SK-N-SH treated with all-trans-retinoic acid at 6 μM for 48 hours (cell line): ENCODE results near the gene EPHA1.

ENCODE experiments used
- CSDC2 ChIP-seq: fragments of 250-450 bp; sonication (Bioruptor Pico); IDR thresholded peaks from 2 replicates; pipeline ENCODE4 v1.5.0; 2020; ENCODE audit warnings: mild to moderate bottlenecking, moderate library complexity
- ESRRG ChIP-seq: fragments of 250-450 bp; sonication (Bioruptor Pico); IDR thresholded peaks from 2 replicates; pipeline ENCODE4 v1.6.1; 2021; ENCODE audit warnings: mild to moderate bottlenecking
- GLIS3 ChIP-seq: fragments of 250-450 bp; sonication (Bioruptor Pico); IDR thresholded peaks from 2 replicates; pipeline ENCODE4 v1.5.0; 2020; ENCODE audit warnings: mild to moderate bottlenecking, moderate library complexity
- RARB ChIP-seq: fragments of 250-450 bp; sonication (Bioruptor Pico); IDR thresholded peaks from 2 replicates; pipeline ENCODE4 v1.8.0; 2021; ENCODE audit warnings: mild to moderate bottlenecking, moderate library complexity
- TCF4 ChIP-seq: fragments of 250-450 bp; sonication (Bioruptor Pico); IDR thresholded peaks from 2 replicates; pipeline ENCODE4 v1.8.0; 2021; ENCODE audit warnings: mild to moderate bottlenecking, moderate library complexity, borderline replicate concordance
- ZC3H10 ChIP-seq: fragments of 250-450 bp; sonication (Bioruptor Pico); IDR thresholded peaks from 2 replicates; pipeline ENCODE4 v1.5.1; 2021; ENCODE audit warnings: mild to moderate bottlenecking, moderate library complexity
- ZFP3 ChIP-seq: fragments of 250-450 bp; sonication (Bioruptor Pico); IDR thresholded peaks from 2 replicates; pipeline ENCODE4 v1.5.0; 2020; ENCODE audit warnings: mild to moderate bottlenecking, moderate library complexity
- ZNF8 ChIP-seq: fragments of 450-650 bp; formaldehyde crosslinking; IDR thresholded peaks from 2 replicates; pipeline ENCODE4 v1.5.0; 2020; ENCODE audit warnings: mild to moderate bottlenecking, moderate library complexity
- TF ChIP-seq, protein P1 (sequence below): fragments of 250-450 bp; sonication (Bioruptor Pico); IDR thresholded peaks from 2 replicates; pipeline ENCODE4 v1.8.0; 2020; ENCODE audit warnings: mild to moderate bottlenecking, moderate library complexity, borderline replicate concordance

DNA sequence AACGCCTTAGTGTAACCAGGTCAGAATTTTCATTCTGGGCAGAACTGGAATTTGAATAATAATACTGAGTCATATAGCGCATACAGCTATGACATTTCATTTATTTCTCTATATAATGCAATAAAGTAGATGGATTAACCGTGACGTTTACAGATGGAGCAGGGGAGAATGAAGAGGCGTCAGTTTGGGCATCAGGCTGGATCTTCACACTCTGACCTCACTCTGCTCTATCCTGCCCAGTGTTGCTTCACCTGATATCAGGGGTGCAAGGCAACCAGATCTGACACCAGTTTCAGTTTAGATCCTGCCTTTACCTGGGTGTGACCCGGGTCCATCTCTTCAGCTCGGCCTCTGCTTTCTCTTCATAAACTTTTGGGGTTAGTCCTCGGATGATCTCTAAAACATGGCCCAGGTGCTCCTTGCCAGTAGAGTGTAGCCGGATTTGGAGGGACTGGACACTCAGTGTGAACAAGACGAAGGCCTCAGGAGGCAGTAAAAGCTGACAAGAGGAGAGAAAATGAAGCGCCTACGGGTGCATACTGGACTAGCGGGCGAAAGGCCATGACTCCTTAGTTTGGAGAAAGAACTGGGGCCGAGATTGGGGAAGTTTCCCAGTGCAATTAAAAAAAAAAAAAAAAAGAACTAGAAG lies 28.9 kb downstream of the EPHA1 start:
- TF ChIP-seq ESRRG (CRISPR knock-in tag) (no peak), ZC3H10 (no peak), ZFP3 (CRISPR knock-in tag) (no peak), GLIS3 (CRISPR knock-in tag) (no peak), CSDC2 (CRISPR knock-in tag) (no peak), RARB (CRISPR knock-in tag) (no peak), TCF4 (CRISPR knock-in tag) (no peak), ZNF8 (CRISPR knock-in tag) (no peak)
- TF ChIP-seq, protein P1, sequence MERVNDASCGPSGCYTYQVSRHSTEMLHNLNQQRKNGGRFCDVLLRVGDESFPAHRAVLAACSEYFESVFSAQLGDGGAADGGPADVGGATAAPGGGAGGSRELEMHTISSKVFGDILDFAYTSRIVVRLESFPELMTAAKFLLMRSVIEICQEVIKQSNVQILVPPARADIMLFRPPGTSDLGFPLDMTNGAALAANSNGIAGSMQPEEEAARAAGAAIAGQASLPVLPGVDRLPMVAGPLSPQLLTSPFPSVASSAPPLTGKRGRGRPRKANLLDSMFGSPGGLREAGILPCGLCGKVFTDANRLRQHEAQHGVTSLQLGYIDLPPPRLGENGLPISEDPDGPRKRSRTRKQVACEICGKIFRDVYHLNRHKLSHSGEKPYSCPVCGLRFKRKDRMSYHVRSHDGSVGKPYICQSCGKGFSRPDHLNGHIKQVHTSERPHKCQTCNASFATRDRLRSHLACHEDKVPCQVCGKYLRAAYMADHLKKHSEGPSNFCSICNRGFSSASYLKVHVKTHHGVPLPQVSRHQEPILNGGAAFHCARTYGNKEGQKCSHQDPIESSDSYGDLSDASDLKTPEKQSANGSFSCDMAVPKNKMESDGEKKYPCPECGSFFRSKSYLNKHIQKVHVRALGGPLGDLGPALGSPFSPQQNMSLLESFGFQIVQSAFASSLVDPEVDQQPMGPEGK (CRISPR knock-in tag) = no peak
